ENCODE measurements around the gene ATN1.

The ATN1 gene

DNA sequence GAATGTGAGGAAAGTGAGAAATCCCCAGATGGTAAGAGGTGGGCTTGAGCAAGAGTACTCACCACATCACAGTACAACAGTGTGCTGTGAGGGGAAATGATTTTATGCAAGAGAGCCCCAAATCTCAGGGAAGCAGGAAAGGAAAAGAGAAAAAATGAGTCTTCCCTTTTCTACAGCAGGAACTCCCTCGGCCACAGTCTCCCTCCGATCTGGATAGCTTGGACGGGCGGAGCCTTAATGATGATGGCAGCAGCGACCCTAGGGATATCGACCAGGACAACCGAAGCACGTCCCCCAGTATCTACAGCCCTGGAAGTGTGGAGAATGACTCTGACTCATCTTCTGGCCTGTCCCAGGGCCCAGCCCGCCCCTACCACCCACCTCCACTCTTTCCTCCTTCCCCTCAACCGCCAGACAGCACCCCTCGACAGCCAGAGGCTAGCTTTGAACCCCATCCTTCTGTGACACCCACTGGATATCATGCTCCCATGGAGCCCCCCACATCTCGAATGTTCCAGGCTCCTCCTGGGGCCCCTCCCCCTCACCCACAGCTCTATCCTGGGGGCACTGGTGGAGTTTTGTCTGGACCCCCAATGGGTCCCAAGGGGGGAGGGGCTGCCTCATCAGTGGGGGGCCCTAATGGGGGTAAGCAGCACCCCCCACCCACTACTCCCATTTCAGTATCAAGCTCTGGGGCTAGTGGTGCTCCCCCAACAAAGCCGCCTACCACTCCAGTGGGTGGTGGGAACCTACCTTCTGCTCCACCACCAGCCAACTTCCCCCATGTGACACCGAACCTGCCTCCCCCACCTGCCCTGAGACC is 7.8 kb downstream of the ATN1 start:
- TF ChIP-seq, protein P1, sequence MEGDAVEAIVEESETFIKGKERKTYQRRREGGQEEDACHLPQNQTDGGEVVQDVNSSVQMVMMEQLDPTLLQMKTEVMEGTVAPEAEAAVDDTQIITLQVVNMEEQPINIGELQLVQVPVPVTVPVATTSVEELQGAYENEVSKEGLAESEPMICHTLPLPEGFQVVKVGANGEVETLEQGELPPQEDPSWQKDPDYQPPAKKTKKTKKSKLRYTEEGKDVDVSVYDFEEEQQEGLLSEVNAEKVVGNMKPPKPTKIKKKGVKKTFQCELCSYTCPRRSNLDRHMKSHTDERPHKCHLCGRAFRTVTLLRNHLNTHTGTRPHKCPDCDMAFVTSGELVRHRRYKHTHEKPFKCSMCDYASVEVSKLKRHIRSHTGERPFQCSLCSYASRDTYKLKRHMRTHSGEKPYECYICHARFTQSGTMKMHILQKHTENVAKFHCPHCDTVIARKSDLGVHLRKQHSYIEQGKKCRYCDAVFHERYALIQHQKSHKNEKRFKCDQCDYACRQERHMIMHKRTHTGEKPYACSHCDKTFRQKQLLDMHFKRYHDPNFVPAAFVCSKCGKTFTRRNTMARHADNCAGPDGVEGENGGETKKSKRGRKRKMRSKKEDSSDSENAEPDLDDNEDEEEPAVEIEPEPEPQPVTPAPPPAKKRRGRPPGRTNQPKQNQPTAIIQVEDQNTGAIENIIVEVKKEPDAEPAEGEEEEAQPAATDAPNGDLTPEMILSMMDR (IDR thresholded peaks at IDR 0.05; ENCODE audit: borderline replicate concordance, insufficient read depth, low read depth, low read length) = no peak
- peak overlapping the region; percentile 5 for H3K4me3 ChIP-seq (ENCODE audit: low read depth, low read length)

DNA sequence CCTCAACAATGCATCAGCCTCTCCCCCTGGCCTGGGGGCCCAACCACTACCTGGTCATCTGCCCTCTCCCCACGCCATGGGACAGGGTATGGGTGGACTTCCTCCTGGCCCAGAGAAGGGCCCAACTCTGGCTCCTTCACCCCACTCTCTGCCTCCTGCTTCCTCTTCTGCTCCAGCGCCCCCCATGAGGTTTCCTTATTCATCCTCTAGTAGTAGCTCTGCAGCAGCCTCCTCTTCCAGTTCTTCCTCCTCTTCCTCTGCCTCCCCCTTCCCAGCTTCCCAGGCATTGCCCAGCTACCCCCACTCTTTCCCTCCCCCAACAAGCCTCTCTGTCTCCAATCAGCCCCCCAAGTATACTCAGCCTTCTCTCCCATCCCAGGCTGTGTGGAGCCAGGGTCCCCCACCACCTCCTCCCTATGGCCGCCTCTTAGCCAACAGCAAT is 8.5 kb downstream of the ATN1 start:
- TF ChIP-seq, protein P1 (IDR thresholded peaks at IDR 0.05; ENCODE audit: borderline replicate concordance, insufficient read depth, low read depth, low read length) = no peak
- H3K4me3 ChIP-seq (ENCODE audit: low read depth, low read length) = peak overlapping the region; percentile 96

- TF ChIP-seq, protein P1 (IDR thresholded peaks at IDR 0.05; ENCODE audit: borderline replicate concordance, insufficient read depth, low read depth, low read length) = no peak; the same call in 1 of the 2 replicates
- H3K4me3 ChIP-seq (ENCODE audit: low read depth, low read length) = peak overlapping the region; percentile 96
These were observed 9.1 kb downstream of the ATN1 start for GRCh38 chr12:6936636-6937480.

GRCh38 chr12:6937481-6938352 is 10.0 kb downstream of the ATN1 start:
- TF ChIP-seq, protein P1 (IDR thresholded peaks at IDR 0.05; ENCODE audit: borderline replicate concordance, insufficient read depth, low read depth, low read length) = peak; percentile 96
- peak overlapping the region; percentile 96 for H3K4me3 ChIP-seq (ENCODE audit: low read depth, low read length)

DNA sequence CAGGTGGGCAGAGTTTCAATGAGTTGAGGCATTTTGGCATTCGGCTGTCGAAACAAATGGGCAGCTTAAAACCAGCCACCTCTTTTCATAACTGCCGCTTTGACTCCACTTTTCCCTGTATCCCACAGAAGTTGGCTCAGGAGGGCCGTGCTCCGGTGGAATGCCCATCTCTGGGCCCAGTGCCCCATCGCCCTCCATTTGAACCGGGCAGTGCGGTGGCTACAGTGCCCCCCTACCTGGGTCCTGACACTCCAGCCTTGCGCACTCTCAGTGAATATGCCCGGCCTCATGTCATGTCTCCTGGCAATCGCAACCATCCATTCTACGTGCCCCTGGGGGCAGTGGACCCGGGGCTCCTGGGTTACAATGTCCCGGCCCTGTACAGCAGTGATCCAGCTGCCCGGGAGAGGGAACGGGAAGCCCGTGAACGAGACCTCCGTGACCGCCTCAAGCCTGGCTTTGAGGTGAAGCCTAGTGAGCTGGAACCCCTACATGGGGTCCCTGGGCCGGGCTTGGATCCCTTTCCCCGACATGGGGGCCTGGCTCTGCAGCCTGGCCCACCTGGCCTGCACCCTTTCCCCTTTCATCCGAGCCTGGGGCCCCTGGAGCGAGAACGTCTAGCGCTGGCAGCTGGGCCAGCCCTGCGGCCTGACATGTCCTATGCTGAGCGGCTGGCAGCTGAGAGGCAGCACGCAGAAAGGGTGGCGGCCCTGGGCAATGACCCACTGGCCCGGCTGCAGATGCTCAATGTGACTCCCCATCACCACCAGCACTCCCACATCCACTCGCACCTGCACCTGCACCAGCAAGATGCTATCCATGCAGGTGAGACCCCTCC is 10.8 kb downstream of the ATN1 start:
- peak overlapping the region; percentile 38 for H3K4me3 ChIP-seq (ENCODE audit: low read depth, low read length)
- TF ChIP-seq, protein P1 (IDR thresholded peaks at IDR 0.05; ENCODE audit: borderline replicate concordance, insufficient read depth, low read depth, low read length) = no peak

GRCh38 chr12:6939191-6939540 is 11.4 kb downstream of the ATN1 start:
- no peak overlapping the region for H3K4me3 ChIP-seq (ENCODE audit: low read depth, low read length)
- TF ChIP-seq, protein P1 (IDR thresholded peaks at IDR 0.05; ENCODE audit: borderline replicate concordance, insufficient read depth, low read depth, low read length) = no peak
